Smooth muscle cell (in vitro differentiated cells): ENCODE data around the gene FZD8. TPM values are rescaled to one million over a fixed set of nuclear protein-coding genes. Genes with fewer than 3 reads are reported as not detected.

Source experiments
- DNase-seq: peaks from one replicate; lab custom pipeline; 2025; ENCODE audit not compliant: unreplicated experiment; lab: John Stamatoyannopoulos, UW
- H2AFZ ChIP-seq: fragments of 200-600 bp; sonication (generic); 2 replicates; pipeline ENCODE4 v1.6.0; 2016; ENCODE audit warnings: antibody characterized with exemption, low read depth, mild to moderate bottlenecking
- H3F3A ChIP-seq: fragments of 200-600 bp; sonication (generic); 2 replicates; pipeline ENCODE4 v1.6.0; 2017; ENCODE audit warnings: antibody characterized with exemption, low read depth
- H3K27ac ChIP-seq: fragments of 200-600 bp; sonication (generic); 2 replicates; pipeline ENCODE4 v1.5.1; 2016; ENCODE audit warnings: low read depth, mild to moderate bottlenecking
- H3K27me3 ChIP-seq: fragments of 200-600 bp; sonication (generic); 2 replicates; pipeline ENCODE4 v1.6.1; 2016; ENCODE audit warnings: low read depth, mild to moderate bottlenecking
- H3K36me3 ChIP-seq: fragments of 200-600 bp; sonication (generic); 2 replicates; pipeline ENCODE4 v1.5.1; 2016; ENCODE audit warnings: low read depth
- H3K4me1 ChIP-seq: fragments of 200-600 bp; sonication (generic); 2 replicates; pipeline ENCODE4 v1.5.1; 2016; ENCODE audit warnings: low read depth
- H3K4me2 ChIP-seq: fragments of 200-600 bp; sonication (generic); 2 replicates; pipeline ENCODE4 v1.6.0; 2016; ENCODE audit warnings: mild to moderate bottlenecking
- H3K4me3 ChIP-seq: fragments of 200-600 bp; sonication (generic); 2 replicates; pipeline ENCODE4 v1.5.1; 2016; ENCODE audit warnings: mild to moderate bottlenecking
- H3K79me2 ChIP-seq: fragments of 200-600 bp; sonication (generic); 2 replicates; pipeline ENCODE4 v1.6.0; 2016; ENCODE audit warnings: low read depth, mild to moderate bottlenecking
- H3K9ac ChIP-seq: fragments of 200-600 bp; sonication (generic); 2 replicates; pipeline ENCODE4 v1.6.0; 2016; ENCODE audit warnings: low read depth
- H3K9me3 ChIP-seq: fragments of 200-600 bp; sonication (generic); replicated peaks from 2 replicates; pipeline ENCODE4 v1.5.1; 2016; ENCODE audit warnings: low read depth
- H4K20me1 ChIP-seq: fragments of 200-600 bp; sonication (generic); 2 replicates; pipeline ENCODE4 v1.6.0; 2016; ENCODE audit warnings: low read depth
- CTCF ChIP-seq: fragments of 200-600 bp; sonication (generic); IDR thresholded peaks from 2 replicates; pipeline ENCODE4 v1.5.1; 2017; ENCODE audit warnings: borderline replicate concordance, mild to moderate bottlenecking, antibody characterized with exemption; ENCODE audit not compliant: insufficient read depth, poor library complexity, severe bottlenecking
- WGBS: methylation state at CpG from one replicate; pipeline ENCODE4 v1.1.7; 2016; ENCODE audit warnings: low lambda C conversion rate; 5-methylcytosine and 5-hydroxymethylcytosine counted together
- polyA plus RNA-seq: library from polyadenylated mRNA; unstranded; fragments of >200 nt; fragmentation: Nextera tagmentation; extraction: Ambion mirVana; gene quantifications from 2 replicates; pipeline ENCODE4 v1.2.1, GENCODE V29; 2016
- total RNA-seq: library from RNA; depleted of rRNA; stranded (reverse); fragments of >200 nt; gene quantifications from 2 replicates; pipeline ENCODE4 v1.2.3, GENCODE V29; 2014

Gene FZD8
- total and polyA plus RNA-seq, 2 experiments from 2014 or later: 4.8 to 15.3 TPM

DNA sequence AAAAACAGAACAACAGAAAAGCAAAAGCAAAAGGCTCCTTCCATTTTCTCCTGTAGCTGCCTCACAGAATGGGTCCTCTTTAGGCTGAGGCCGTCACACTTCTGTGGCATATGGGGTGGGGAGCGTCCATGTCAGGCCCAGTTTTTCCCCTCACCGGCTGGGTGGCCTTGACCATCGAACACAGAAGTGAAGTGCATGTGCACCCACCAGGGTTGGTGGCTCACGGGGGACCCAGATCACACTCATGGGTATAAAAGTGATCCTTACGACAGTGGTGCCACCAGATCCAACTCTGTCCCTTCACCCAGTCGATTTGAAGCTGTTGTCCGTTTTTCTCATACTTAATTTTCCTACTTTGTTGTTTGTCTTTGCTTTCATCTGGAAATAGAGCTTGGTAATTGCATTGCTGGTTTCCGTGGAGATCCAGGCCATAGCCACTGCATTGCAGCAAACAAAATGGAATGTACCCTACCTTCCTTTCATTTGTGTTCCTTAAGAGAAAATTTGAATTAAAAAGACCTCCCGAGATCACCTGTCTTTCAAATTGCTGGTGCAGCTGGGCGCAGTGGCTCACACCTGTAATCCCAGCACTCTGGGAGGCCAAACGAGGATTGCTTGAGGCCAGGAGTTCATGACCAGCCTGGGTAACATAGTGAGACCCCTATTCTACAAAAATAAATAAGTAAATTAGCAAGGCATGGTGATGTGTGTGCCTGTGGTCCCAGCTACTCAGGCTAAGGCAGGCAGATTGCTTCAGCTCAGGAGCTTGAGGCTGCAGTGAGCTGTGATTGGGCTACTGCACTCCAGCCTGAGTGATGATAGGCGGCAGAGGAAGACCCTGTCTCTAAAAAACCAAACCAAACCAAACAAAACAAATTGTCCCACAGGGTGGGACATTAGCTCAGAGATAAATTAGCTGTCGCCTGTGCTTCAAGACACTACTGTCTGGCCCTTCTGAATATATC is 47.7 kb downstream of the FZD8 start:
- Histone ChIP-seq H3K4me3 (no peak overlapping the region), H4K20me1 (no peaks in the 10 kb centered on the region), H3K36me3 (no peaks in the 10 kb centered on the region), H3K9me3 (no peaks in the 10 kb centered on the region), H3K9ac (no peak overlapping the region), H2AFZ (no peak overlapping the region), H3K4me1 (no peaks in the 10 kb centered on the region), H3F3A (no peaks in the 10 kb centered on the region), H3K27ac (no peak overlapping the region), H3K27me3 (no peaks in the 10 kb centered on the region), H3K79me2 (no peaks in the 10 kb centered on the region), H3K4me2 (no peak overlapping the region)
- 61% methylated on average over 14 of the region's 14 CpGs for WGBS
- DNase-seq: no peak
- no peak for TF ChIP-seq CTCF

DNA sequence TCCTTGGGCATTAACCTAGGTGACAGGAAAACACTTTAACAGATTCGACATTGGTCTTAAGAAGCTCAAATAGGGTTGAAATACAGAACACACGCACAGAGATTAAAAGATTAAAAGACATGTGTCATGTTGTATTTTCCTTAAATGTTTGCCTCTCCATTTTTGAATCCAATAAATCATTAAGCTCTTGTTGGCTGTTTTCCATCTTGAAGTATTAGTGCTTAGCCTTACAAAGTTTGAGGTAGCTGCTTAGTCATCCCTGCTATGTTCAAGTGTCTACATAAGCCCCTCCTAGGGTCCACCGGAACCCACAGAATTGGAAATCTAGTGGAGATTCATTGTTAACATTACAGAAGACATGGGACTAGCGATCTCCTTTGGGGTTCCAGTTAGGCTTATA is 49.7 kb downstream of the FZD8 start:
- Histone ChIP-seq H3K4me1 (no peaks in the 10 kb centered on the region), H3K27ac (no peak overlapping the region), H3K4me2 (no peak overlapping the region), H2AFZ (no peak overlapping the region), H4K20me1 (no peaks in the 10 kb centered on the region), H3K9me3 (no peaks in the 10 kb centered on the region), H3K79me2 (no peaks in the 10 kb centered on the region), H3K36me3 (no peaks in the 10 kb centered on the region), H3K4me3 (no peak overlapping the region), H3F3A (no peaks in the 10 kb centered on the region), H3K27me3 (no peaks in the 10 kb centered on the region), H3K9ac (no peak overlapping the region)
- DNase-seq: no peak
- WGBS: 92% methylated on average over 4 of the region's 4 CpGs
- TF ChIP-seq CTCF: no peak

DNA sequence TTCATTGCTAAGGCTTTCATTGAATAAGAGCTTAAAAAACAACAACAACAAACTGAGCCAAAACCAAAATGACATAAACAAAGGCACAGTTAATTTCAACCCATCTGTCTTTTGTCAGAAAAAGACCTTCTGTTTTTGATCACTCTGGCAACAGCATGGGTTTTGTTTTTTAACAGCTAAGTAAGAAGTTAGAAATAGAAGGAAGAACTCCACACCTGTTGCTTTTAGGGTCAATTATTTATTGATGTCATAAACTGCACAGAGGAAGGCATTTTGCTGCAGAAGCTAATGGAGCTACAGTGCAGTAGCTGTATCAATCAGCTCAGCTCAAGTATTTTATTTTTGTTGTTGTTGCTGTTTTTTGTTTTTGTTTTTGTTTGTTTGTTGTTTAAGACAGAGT is 53.3 kb downstream of the FZD8 start:
- no peak overlapping the region for H3K4me2 ChIP-seq
- H3K9me3 ChIP-seq: no peaks in the 10 kb centered on the region
- no peaks in the 10 kb centered on the region for H3K4me1 ChIP-seq
- TF ChIP-seq CTCF: no peak
- no peak overlapping the region for H3K27ac ChIP-seq
- H3K27me3 ChIP-seq: peaks cover 6% of the 10 kb centered on the region
- DNase-seq: no peak
- H3K9ac ChIP-seq: no peak overlapping the region
- no peak overlapping the region for H3K4me3 ChIP-seq
- no peaks in the 10 kb centered on the region for H4K20me1 ChIP-seq
- H3F3A ChIP-seq: no peaks in the 10 kb centered on the region
- H3K79me2 ChIP-seq: no peaks in the 10 kb centered on the region
- no peaks in the 10 kb centered on the region for H3K36me3 ChIP-seq
- no peak overlapping the region for H2AFZ ChIP-seq

Other genes starting within 250 kb of the FZD8 start
- gene GJD4, start 37.0 kb downstream of the FZD8 start, total RNA-seq: not detected in 2 replicates
- gene GJD4, start 37.0 kb downstream of the FZD8 start, polyA plus RNA-seq: not detected in 2 replicates